Measurements from ENCODE around the gene MAMDC2.

The MAMDC2 gene

GRCh38 chr9:70259512-70259802 is 215.8 kb downstream of the MAMDC2 start:
- Histone ChIP-seq H3K9ac (ENCODE audit: low read length) (peak overlapping the region; percentile 88), H3F3A (ENCODE audit: insufficient read depth) (no peaks in the 10 kb centered on the region; the same call in 1 of the 2 replicates), H3K79me2 (ENCODE audit: insufficient read depth, low read length) (peaks cover 55% of the 10 kb centered on the region), H4K20me1 (ENCODE audit: low read depth, low read length) (peaks cover 20% of the 10 kb centered on the region; the same call in 1 of the 2 replicates), H3K4me2 (ENCODE audit: low read depth, low read length, poor library complexity, severe bottlenecking) (peak overlapping the region; percentile 66), H2AFZ (ENCODE audit: low read depth, low read length, severe bottlenecking) (peak overlapping the region; percentile 35), H3K9me2 (replicated peaks; ENCODE audit: insufficient read depth, low read length) (no peaks in the 10 kb centered on the region), H3K27me3 (ENCODE audit: low read length) (no peaks in the 10 kb centered on the region), H3K27ac (ENCODE audit: low read depth, low read length) (peak overlapping the region; percentile 51), H3K9me3 (ENCODE audit: insufficient read depth, low read length) (no peaks in the 10 kb centered on the region), H3K4me3 (ENCODE audit: insufficient read depth, low read length, poor library complexity, severe bottlenecking) (peak overlapping the region; percentile 76), H3K36me3 (ENCODE audit: low read length) (peaks cover 23% of the 10 kb centered on the region; the same call in 1 of the 2 replicates)
- TF ChIP-seq, protein P1, sequence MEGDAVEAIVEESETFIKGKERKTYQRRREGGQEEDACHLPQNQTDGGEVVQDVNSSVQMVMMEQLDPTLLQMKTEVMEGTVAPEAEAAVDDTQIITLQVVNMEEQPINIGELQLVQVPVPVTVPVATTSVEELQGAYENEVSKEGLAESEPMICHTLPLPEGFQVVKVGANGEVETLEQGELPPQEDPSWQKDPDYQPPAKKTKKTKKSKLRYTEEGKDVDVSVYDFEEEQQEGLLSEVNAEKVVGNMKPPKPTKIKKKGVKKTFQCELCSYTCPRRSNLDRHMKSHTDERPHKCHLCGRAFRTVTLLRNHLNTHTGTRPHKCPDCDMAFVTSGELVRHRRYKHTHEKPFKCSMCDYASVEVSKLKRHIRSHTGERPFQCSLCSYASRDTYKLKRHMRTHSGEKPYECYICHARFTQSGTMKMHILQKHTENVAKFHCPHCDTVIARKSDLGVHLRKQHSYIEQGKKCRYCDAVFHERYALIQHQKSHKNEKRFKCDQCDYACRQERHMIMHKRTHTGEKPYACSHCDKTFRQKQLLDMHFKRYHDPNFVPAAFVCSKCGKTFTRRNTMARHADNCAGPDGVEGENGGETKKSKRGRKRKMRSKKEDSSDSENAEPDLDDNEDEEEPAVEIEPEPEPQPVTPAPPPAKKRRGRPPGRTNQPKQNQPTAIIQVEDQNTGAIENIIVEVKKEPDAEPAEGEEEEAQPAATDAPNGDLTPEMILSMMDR (IDR thresholded peaks at IDR 0.05; ENCODE audit: insufficient read depth, low read length, poor library complexity, severe bottlenecking), result no peak

DNA sequence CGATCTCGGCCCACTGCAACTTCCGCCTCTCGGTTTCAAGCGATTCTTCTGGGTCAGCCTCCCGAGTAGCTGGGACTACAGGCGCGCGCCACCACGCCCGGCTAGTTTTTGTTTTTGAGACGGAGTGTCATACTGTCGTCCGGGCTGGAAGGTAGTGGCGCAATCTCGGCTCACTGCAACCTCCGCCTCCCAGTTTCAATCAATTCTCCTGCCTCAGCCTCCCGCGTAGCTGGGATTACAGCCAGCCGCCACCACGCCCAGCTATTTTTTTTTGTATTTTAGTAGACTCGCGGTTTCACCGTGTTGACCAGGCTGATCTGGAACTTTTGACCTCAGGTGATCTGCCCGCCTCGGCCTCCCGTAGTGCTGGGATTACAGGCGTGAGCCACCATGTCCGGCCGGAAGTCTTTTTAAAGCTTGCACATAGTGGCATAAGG is 216.4 kb downstream of the MAMDC2 start:
- Histone ChIP-seq H3F3A (ENCODE audit: insufficient read depth) (no peaks in the 10 kb centered on the region; the same call in 1 of the 2 replicates), H3K9me3 (ENCODE audit: insufficient read depth, low read length) (no peaks in the 10 kb centered on the region), H3K4me3 (ENCODE audit: insufficient read depth, low read length, poor library complexity, severe bottlenecking) (peak overlapping the region; percentile 76), H4K20me1 (ENCODE audit: low read depth, low read length) (peaks cover 20% of the 10 kb centered on the region; the same call in 1 of the 2 replicates), H3K9ac (ENCODE audit: low read length) (peak overlapping the region; percentile 88), H3K79me2 (ENCODE audit: insufficient read depth, low read length) (peaks cover 60% of the 10 kb centered on the region), H3K4me2 (ENCODE audit: low read depth, low read length, poor library complexity, severe bottlenecking) (peak overlapping the region; percentile 66), H2AFZ (ENCODE audit: low read depth, low read length, severe bottlenecking) (no peak overlapping the region), H3K27me3 (ENCODE audit: low read length) (no peaks in the 10 kb centered on the region), H3K27ac (ENCODE audit: low read depth, low read length) (no peak overlapping the region), H3K9me2 (replicated peaks; ENCODE audit: insufficient read depth, low read length) (no peaks in the 10 kb centered on the region), H3K36me3 (ENCODE audit: low read length) (peaks cover 26% of the 10 kb centered on the region; the same call in 1 of the 2 replicates)
- TF ChIP-seq, protein P1 (IDR thresholded peaks at IDR 0.05; ENCODE audit: insufficient read depth, low read length, poor library complexity, severe bottlenecking), result no peak
- no peak for TF ChIP-seq EZH2phosphoT487 (conservative IDR thresholded peaks at IDR 0.05; ENCODE audit: low read length)

DNA sequence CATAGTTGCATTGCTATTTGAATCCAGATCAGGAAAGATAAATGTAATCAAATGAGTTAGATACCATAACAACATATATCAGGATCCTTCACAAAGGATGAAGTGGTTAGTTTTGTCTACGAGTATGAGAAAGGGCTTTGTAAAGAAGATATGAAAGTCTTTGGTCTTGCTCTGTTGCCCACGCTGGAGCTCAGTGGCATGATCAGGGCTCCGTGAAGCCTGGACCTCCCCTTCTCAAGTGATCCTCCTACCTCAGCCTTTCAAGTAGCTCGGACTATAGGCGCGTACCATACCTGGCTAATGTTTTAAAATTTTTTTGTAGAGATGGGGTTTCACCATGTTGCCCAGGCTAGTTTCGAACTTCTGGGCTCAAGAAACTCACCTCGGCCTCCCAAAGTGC is 217.0 kb downstream of the MAMDC2 start:
- Histone ChIP-seq H2AFZ (ENCODE audit: low read depth, low read length, severe bottlenecking) (no peak overlapping the region), H3K9me3 (ENCODE audit: insufficient read depth, low read length) (no peaks in the 10 kb centered on the region), H3K9ac (ENCODE audit: low read length) (peak overlapping the region; percentile 88), H4K20me1 (ENCODE audit: low read depth, low read length) (peaks cover 23% of the 10 kb centered on the region), H3F3A (ENCODE audit: insufficient read depth) (peaks cover under 1% of the 10 kb centered on the region; the same call in 1 of the 2 replicates), H3K4me2 (ENCODE audit: low read depth, low read length, poor library complexity, severe bottlenecking) (peak overlapping the region; percentile 66), H3K9me2 (replicated peaks; ENCODE audit: insufficient read depth, low read length) (no peaks in the 10 kb centered on the region), H3K27ac (ENCODE audit: low read depth, low read length) (no peak overlapping the region), H3K36me3 (ENCODE audit: low read length) (peaks cover 28% of the 10 kb centered on the region), H3K79me2 (ENCODE audit: insufficient read depth, low read length) (peaks cover 60% of the 10 kb centered on the region), H3K4me3 (ENCODE audit: insufficient read depth, low read length, poor library complexity, severe bottlenecking) (peak overlapping the region; percentile 76), H3K27me3 (ENCODE audit: low read length) (no peaks in the 10 kb centered on the region)
- TF ChIP-seq EZH2phosphoT487 (conservative IDR thresholded peaks at IDR 0.05; ENCODE audit: low read length), result no peak
- TF ChIP-seq, protein P1 (IDR thresholded peaks at IDR 0.05; ENCODE audit: insufficient read depth, low read length, poor library complexity, severe bottlenecking), result no peak
